H1 (cell line): ENCODE results near the gene TBC1D22A.

Experiments used
- HDAC2 ChIP-seq, 2 experiments: fragments of 300-600 bp in 1 of 2; sonication (generic) in 1 of 2; IDR thresholded peaks; 2 replicates each; pipeline ENCODE4 v1.6.1; 2011 to 2012; ENCODE audit warnings: low read depth in 2 of 2, low read length in 2 of 2, mild to moderate bottlenecking in 2 of 2, moderate library complexity in 2 of 2, borderline replicate concordance in 1 of 2, inconsistent platforms in 1 of 2
- TCF12 ChIP-seq: IDR thresholded peaks from 2 replicates; pipeline ENCODE4 v1.6.1; 2011; ENCODE audit warnings: low read depth, mild to moderate bottlenecking, low read length
- TF ChIP-seq, protein P1 (sequence below): IDR thresholded peaks from 2 replicates; pipeline ENCODE4 v1.6.1; 2011; ENCODE audit warnings: low read depth, mild to moderate bottlenecking, low read length; ENCODE audit not compliant: insufficient read depth
- TF ChIP-seq, protein P2 (sequence below), 3 experiments: IDR thresholded peaks; 1 replicate in 2 of 3; 2 replicates in 1 of 3; pipeline versions ENCODE4 v1.5.1 to v1.6.1; 2011; ENCODE audit warnings: low read length in 3 of 3, mild to moderate bottlenecking in 3 of 3, inconsistent platforms in 2 of 3, low read depth in 1 of 3, moderate library complexity in 1 of 3; ENCODE audit not compliant: insufficient read depth in 1 of 3; ENCODE audit errors: control extremely low read depth in 1 of 3

DNA sequence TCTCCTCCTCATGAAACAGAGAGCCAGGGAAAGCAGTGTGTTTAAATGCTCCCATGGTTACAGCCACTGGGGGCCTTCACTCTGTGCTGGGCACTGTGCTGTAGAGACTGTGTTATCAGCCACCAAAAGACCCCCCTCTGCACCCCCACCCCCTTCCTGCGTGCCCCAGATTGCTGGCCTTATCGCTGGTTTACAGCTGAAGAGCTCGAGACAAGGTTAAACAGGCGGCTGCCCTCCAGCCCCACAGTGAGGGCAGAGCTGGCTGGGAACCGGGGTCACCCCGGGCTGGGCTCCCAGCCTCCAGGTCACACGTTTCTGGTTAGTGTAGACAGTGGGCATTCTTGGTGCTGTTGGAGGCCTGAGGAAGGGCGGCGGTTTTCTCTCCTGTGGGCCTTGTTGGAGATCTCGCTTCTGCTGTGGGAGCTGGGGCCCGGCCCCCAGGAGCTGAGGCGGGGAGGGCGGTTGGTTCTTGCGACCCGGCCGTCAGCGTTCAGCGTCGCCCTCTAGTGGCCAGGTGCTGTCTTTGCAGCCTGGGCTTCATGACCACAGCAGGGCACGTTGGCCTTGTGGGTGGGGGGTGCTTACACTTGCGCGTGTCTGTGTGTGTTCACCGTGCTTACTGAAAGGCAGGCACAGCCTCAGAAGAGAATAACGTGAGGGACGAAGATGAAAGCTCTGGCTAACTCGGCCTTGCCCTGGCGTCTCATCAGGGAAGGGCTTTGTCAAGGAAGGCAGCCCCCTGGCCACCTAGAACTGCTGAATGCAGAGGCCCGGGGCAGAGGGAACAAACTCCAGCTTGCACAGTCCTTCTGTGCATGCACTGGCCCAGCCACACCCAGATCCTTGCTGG is 40.8 kb downstream of the TBC1D22A start:
- TF ChIP-seq, protein P1, sequence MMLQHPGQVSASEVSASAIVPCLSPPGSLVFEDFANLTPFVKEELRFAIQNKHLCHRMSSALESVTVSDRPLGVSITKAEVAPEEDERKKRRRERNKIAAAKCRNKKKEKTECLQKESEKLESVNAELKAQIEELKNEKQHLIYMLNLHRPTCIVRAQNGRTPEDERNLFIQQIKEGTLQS, result no peak
- no peak for TF ChIP-seq HDAC2 (IDR thresholded peaks at IDR 0.05; ENCODE audit: borderline replicate concordance in 1 of 2, low read depth in 2 of 2, low read length in 2 of 2)
- TF ChIP-seq, protein P2, sequence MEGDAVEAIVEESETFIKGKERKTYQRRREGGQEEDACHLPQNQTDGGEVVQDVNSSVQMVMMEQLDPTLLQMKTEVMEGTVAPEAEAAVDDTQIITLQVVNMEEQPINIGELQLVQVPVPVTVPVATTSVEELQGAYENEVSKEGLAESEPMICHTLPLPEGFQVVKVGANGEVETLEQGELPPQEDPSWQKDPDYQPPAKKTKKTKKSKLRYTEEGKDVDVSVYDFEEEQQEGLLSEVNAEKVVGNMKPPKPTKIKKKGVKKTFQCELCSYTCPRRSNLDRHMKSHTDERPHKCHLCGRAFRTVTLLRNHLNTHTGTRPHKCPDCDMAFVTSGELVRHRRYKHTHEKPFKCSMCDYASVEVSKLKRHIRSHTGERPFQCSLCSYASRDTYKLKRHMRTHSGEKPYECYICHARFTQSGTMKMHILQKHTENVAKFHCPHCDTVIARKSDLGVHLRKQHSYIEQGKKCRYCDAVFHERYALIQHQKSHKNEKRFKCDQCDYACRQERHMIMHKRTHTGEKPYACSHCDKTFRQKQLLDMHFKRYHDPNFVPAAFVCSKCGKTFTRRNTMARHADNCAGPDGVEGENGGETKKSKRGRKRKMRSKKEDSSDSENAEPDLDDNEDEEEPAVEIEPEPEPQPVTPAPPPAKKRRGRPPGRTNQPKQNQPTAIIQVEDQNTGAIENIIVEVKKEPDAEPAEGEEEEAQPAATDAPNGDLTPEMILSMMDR (IDR thresholded peaks at IDR 0.05; ENCODE audit: control extremely low read depth in 1 of 3, insufficient read depth in 1 of 3, low read depth in 1 of 3, low read length in 3 of 3), result peak; percentile 82 to 99 (median 96)
- TF ChIP-seq TCF12, result no peak
